GM23338 (cell line): ENCODE data around the gene ERH. TPM values are rescaled to one million over a fixed set of nuclear protein-coding genes. Genes with fewer than 3 reads are reported as not detected.

Experiments used
- ATAC-seq: fragments of 200-7000 bp; cut with Tn5 transposase; 3 replicates; pipeline ENCODE4 v1.9.1; 2020
- DNase-seq: peaks from one replicate; pipeline ENCODE4 v3.0.0-alpha.2; 2015; ENCODE audit warnings: low spot score
- H2AFZ ChIP-seq: fragments of 200-600 bp; sonication (generic); 2 replicates; pipeline ENCODE4 v1.8.0; 2016; ENCODE audit warnings: antibody characterized with exemption, mild to moderate bottlenecking, moderate library complexity
- H3F3A ChIP-seq: fragments of 200-600 bp; sonication (generic); replicated peaks from 2 replicates; pipeline ENCODE4 v1.8.0; 2017; ENCODE audit warnings: antibody characterized with exemption, mixed run types, low read depth
- H3K27ac ChIP-seq: fragments of 200-600 bp; sonication (generic); 2 replicates; pipeline ENCODE4 v1.6.1; 2016; ENCODE audit warnings: low read depth
- H3K27me3 ChIP-seq: fragments of 200-600 bp; sonication (generic); 2 replicates; pipeline ENCODE4 v1.8.0; 2016; ENCODE audit warnings: mild to moderate bottlenecking, mixed run types, moderate library complexity; ENCODE audit not compliant: insufficient read depth
- H3K36me3 ChIP-seq: fragments of 200-600 bp; sonication (generic); 2 replicates; pipeline ENCODE4 v1.8.0; 2016; ENCODE audit warnings: mild to moderate bottlenecking; ENCODE audit not compliant: insufficient read depth
- H3K4me1 ChIP-seq: fragments of 200-600 bp; sonication (generic); 2 replicates; pipeline ENCODE4 v1.8.0; 2016; ENCODE audit warnings: mild to moderate bottlenecking, moderate library complexity; ENCODE audit not compliant: insufficient read depth
- H3K4me2 ChIP-seq: fragments of 200-600 bp; sonication (generic); 2 replicates; pipeline ENCODE4 v1.7.1; 2017; ENCODE audit warnings: mixed run types
- H3K4me3 ChIP-seq: fragments of 200-600 bp; sonication (generic); 2 replicates; pipeline ENCODE4 v1.6.1; 2016; ENCODE audit warnings: mixed run types
- H3K79me2 ChIP-seq: fragments of 200-600 bp; sonication (generic); replicated peaks from 2 replicates; pipeline ENCODE4 v1.8.0; 2017; ENCODE audit warnings: mild to moderate bottlenecking; ENCODE audit not compliant: insufficient read depth
- H3K9me2 ChIP-seq: fragments of 200-600 bp; sonication (generic); 2 replicates; pipeline ENCODE4 v1.8.0; 2017; ENCODE audit not compliant: insufficient read depth
- H4K20me1 ChIP-seq: fragments of 200-600 bp; sonication (generic); replicated peaks from 2 replicates; pipeline ENCODE4 v1.8.0; 2017; ENCODE audit warnings: mild to moderate bottlenecking; ENCODE audit not compliant: insufficient read depth
- H3K27ac Mint-ChIP-seq: 2 replicates; pipeline ENCODE4 v1.8.0; 2020; ENCODE audit warnings: inconsistent platforms, mild to moderate bottlenecking, moderate library complexity, mixed read lengths
- H3K27me3 Mint-ChIP-seq: 3 replicates; pipeline ENCODE4 v1.8.0; 2022; ENCODE audit warnings: low read depth, mild to moderate bottlenecking, moderate library complexity, mixed read lengths, inconsistent platforms; ENCODE audit not compliant: insufficient read depth, poor library complexity
- H3K36me3 Mint-ChIP-seq: 3 replicates; pipeline ENCODE4 v1.8.0; 2021; ENCODE audit warnings: low read depth, mild to moderate bottlenecking, inconsistent platforms, moderate library complexity, mixed read lengths
- H3K4me1 Mint-ChIP-seq: 3 replicates; pipeline ENCODE4 v1.8.0; 2020; ENCODE audit warnings: mild to moderate bottlenecking, inconsistent platforms, mixed read lengths
- H3K4me3 Mint-ChIP-seq: 3 replicates; pipeline ENCODE4 v1.8.0; 2021; ENCODE audit warnings: moderate library complexity, mild to moderate bottlenecking, inconsistent platforms, mixed read lengths
- H3K9me3 Mint-ChIP-seq: 3 replicates; pipeline ENCODE4 v1.8.0; 2020; ENCODE audit warnings: moderate library complexity, mild to moderate bottlenecking, inconsistent platforms, mixed read lengths
- CREB1 ChIP-seq: fragments of 250-450 bp; sonication (Bioruptor Pico); IDR thresholded peaks from 2 replicates; pipeline ENCODE4 v1.5.0; 2020; ENCODE audit warnings: low read depth, mild to moderate bottlenecking, moderate library complexity
- ETS1 ChIP-seq: IDR thresholded peaks from 2 replicates; pipeline ENCODE4 v1.6.1; 2016; ENCODE audit warnings: antibody characterized with exemption
- EZH2phosphoT487 ChIP-seq: fragments of 200-600 bp; sonication (generic); IDR thresholded peaks from one replicate; pipeline ENCODE4 v1.8.1; 2018; ENCODE audit warnings: antibody characterized with exemption; ENCODE audit not compliant: unreplicated experiment
- NANOG ChIP-seq: IDR thresholded peaks from 2 replicates; pipeline ENCODE4 v1.6.1; 2016; ENCODE audit warnings: antibody characterized with exemption, borderline replicate concordance
- POLR2AphosphoS5 ChIP-seq: IDR thresholded peaks from 2 replicates; pipeline ENCODE4 v1.6.1; 2016; ENCODE audit warnings: antibody characterized with exemption, low read depth
- ZNF331 ChIP-seq: fragments of 250-450 bp; sonication (Bioruptor Pico); IDR thresholded peaks from 2 replicates; pipeline ENCODE4 v1.5.0; 2020; ENCODE audit warnings: low read depth, mild to moderate bottlenecking, moderate library complexity
- ZNF462 ChIP-seq: fragments of 250-450 bp; sonication (Bioruptor Pico); IDR thresholded peaks from 2 replicates; pipeline ENCODE4 v1.5.0; 2020; ENCODE audit warnings: mild to moderate bottlenecking, moderate library complexity
- polyA plus RNA-seq: library from polyadenylated mRNA; unstranded; fragments of >200 nt; fragmentation: Nextera tagmentation; extraction: Ambion mirVana; gene quantifications from 2 replicates; pipeline ENCODE4 v1.2.1, GENCODE V29; 2016
- total RNA-seq: library from RNA; depleted of rRNA; stranded (reverse); fragments of >200 nt; shearing (Covaris generic); gene quantifications from 2 replicates; pipeline ENCODE4 v1.2.3, GENCODE V29; 2014
- TF ChIP-seq, protein P1 (sequence below): IDR thresholded peaks from one replicate; pipeline ENCODE4 v1.6.1; 2018; ENCODE audit warnings: antibody characterized with exemption; ENCODE audit not compliant: unreplicated experiment

Gene ERH
- total and polyA plus RNA-seq, 2 experiments from 2014 or later, result 188 to 545 TPM

GRCh38 chr14:69333791-69334337, 64.2 kb downstream of the ERH start:
- no peaks in the 10 kb centered on the region for H3K36me3 Mint-ChIP-seq
- Histone ChIP-seq H3K4me1 (no peaks in the 10 kb centered on the region), H2AFZ (no peak overlapping the region), H3K27ac (no peak overlapping the region), H3K9me2 (no peaks in the 10 kb centered on the region), H3K79me2 (no peaks in the 10 kb centered on the region), H4K20me1 (no peaks in the 10 kb centered on the region), H3K36me3 (no peaks in the 10 kb centered on the region), H3F3A (no peaks in the 10 kb centered on the region), H3K4me2 (no peak overlapping the region), H3K27me3 (no peaks in the 10 kb centered on the region), H3K4me3 (no peak overlapping the region)
- no peak overlapping the region for H3K27ac Mint-ChIP-seq
- H3K4me1 Mint-ChIP-seq, result no peaks in the 10 kb centered on the region; the same call in 2 of the 3 replicates
- no peak overlapping the region for H3K4me3 Mint-ChIP-seq
- ATAC-seq (no peak), DNase-seq (no peak)
- no peaks in the 10 kb centered on the region for H3K27me3 Mint-ChIP-seq
- TF ChIP-seq ZNF331 (CRISPR knock-in tag) (no peak), NANOG (no peak), EZH2phosphoT487 (no peak), ZNF462 (CRISPR knock-in tag) (no peak), CREB1 (CRISPR knock-in tag) (no peak), POLR2AphosphoS5 (no peak), ETS1 (no peak)
- TF ChIP-seq, protein P1, sequence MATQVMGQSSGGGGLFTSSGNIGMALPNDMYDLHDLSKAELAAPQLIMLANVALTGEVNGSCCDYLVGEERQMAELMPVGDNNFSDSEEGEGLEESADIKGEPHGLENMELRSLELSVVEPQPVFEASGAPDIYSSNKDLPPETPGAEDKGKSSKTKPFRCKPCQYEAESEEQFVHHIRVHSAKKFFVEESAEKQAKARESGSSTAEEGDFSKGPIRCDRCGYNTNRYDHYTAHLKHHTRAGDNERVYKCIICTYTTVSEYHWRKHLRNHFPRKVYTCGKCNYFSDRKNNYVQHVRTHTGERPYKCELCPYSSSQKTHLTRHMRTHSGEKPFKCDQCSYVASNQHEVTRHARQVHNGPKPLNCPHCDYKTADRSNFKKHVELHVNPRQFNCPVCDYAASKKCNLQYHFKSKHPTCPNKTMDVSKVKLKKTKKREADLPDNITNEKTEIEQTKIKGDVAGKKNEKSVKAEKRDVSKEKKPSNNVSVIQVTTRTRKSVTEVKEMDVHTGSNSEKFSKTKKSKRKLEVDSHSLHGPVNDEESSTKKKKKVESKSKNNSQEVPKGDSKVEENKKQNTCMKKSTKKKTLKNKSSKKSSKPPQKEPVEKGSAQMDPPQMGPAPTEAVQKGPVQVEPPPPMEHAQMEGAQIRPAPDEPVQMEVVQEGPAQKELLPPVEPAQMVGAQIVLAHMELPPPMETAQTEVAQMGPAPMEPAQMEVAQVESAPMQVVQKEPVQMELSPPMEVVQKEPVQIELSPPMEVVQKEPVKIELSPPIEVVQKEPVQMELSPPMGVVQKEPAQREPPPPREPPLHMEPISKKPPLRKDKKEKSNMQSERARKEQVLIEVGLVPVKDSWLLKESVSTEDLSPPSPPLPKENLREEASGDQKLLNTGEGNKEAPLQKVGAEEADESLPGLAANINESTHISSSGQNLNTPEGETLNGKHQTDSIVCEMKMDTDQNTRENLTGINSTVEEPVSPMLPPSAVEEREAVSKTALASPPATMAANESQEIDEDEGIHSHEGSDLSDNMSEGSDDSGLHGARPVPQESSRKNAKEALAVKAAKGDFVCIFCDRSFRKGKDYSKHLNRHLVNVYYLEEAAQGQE, result no peak
- no peaks in the 10 kb centered on the region for H3K9me3 Mint-ChIP-seq
